ENCODE measurements around the gene FBXO48.

GRCh38 chr2:68471385-68471784 lies 4.3 kb upstream of the FBXO48 start:
- no peak for TF ChIP-seq CTCF (IDR thresholded peaks at IDR 0.05)
- no peak for TF ChIP-seq REST (IDR thresholded peaks at IDR 0.05; ENCODE audit: insufficient read depth in 1 of 2, low read depth in 2 of 2, low read length in 1 of 2)

Measured in Panc1 (cell line).